HT1080 (cell line): ENCODE data around the gene NAPA. TPM values are rescaled to one million over a fixed set of nuclear protein-coding genes. Genes with fewer than 3 reads are reported as not detected.

Experiments
- DNase-seq: peaks from one replicate; pipeline ENCODE4 v3.0.0-alpha.2; 2015; ENCODE audit warnings: low read depth
- total RNA-seq: library from RNA; depleted of rRNA; stranded (reverse); fragments of >200 nt; shearing (Covaris generic); gene quantifications from 2 replicates; pipeline ENCODE4 v1.2.3, GENCODE V29; 2014; rRNA removed

NAPA gene
- total RNA-seq, 1 experiment from 2014 or later: 74.4 TPM

DNA sequence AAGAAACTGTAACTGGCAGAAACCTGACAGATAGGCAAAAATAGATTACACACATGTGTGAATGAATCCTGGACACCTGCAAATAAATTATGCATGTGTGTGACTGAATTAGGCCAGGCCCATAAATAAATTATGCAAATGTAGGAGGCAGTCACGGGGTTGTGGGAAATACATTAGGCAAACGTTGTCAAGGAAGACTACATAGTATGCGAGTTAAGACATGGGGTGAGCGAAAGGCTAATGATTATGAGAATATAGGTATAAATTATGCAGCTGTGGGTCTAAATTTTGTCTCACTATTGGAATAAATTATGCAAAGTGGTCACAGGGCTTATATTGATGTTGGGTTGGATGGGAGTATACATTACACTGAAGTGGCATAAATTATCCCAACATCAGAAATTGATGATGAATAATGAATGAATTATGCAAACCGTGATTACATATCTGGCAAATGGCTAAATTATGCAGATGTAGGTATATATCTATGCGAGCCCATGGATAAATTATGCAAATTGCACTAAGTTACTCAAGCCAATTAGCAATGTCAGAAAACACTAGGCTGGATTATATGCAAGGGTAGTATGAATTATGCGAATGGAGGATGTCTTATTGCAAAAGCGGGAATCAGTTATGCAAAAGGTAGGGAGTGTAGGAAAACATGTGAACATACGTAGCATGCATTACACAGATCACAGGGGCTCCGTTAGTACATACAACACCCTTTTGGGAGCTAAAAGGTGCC is 50.0 kb downstream of the NAPA start:
- DNase-seq: no peak

DNA sequence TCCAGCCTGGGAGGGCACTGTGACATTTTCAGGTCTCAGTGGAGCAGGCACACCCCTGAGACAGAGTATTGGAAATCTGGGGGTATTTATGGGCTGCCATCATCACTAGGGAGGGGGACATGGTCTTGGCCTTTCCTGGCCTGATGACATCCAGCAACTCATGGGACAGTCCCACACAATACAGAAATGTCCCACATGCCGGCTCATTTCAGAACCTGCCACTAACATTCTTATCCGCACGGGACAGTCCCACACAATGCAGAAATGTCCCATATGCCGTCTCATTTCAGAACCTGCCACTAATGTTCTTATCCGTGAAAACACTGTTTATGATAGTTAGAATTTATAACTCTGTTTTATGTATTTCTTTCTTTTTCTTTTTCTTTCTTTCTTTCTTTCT is 53.0 kb downstream of the NAPA start:
- no peak for DNase-seq

DNA sequence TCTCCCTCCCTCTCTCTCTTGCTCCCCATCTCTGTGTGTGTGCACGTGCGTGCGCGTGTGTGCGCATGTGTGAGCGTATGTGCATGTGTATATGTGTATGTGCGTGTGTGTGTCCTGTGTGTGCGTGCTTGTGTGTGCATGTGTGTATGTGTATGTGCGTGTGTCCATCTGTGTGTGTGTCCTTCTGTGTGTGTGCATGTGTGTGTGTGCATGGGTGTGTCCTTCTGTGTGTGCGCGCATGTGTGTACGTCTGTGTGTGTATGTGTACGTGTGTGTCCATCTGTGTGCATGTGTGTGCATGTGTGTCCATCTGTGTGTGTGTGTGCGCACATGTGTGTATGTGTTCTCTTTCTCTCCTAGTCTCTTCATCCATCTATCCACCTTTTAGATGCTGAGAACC is 55.4 kb downstream of the NAPA start:
- DNase-seq: no peak

DNA sequence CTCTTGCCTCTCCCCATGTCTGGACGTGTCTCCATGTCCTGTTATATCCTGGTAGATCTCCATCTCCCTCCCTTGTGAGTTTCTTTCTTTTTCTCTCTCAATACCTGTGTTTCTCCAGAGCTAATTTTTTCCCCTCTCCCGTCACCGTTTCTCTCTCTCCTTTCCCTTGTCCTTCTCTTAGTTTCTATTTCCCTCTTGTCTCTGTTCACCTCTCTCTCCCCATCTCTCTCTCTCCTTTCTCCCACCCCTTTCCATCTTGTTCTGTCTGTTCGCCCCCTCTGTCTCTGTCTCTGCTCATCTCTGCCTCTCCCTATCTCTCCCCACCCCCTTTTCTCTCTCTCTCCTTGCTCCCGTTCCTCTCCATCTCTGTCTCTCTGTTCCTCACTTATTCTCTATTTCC is 56.2 kb downstream of the NAPA start:
- DNase-seq: no peak

DNA sequence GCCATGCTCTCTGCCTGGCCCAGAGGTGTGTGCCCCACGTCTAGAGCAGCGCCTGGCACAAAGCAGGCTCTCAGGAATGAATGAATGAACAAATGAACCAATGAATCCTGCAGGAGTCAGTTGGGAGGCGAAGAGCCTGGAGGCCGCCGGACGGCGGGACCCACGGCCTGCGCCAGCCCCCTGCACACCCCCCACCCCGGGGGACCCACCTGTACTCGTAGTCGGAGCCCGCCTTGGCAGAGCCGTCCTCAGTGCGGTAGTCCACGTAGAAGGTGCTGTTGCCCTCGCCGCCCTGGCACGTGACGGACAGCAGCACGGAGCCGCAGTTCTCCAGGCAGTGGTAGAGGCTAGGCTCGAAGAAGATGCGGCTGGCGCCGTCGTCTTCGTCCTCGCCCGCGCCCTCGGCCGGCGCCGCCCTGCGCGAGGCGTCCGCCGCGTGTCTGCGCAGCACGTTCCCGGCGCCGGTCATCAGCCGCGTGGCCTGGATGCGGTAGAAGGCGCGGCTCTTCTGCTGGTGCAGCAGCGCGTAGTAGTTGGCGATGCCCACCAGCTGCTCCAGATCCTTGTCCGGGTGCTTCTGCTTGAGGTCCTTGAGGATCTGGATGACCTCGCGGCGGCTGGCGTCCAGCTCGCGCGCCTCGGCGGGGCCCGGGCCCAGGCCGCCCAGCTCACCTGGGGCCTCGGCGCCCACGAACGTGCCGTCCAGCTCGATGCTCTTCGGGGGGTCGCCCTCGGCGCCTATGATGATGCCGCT is 58.0 kb downstream of the NAPA start:
- no peak for DNase-seq

DNA sequence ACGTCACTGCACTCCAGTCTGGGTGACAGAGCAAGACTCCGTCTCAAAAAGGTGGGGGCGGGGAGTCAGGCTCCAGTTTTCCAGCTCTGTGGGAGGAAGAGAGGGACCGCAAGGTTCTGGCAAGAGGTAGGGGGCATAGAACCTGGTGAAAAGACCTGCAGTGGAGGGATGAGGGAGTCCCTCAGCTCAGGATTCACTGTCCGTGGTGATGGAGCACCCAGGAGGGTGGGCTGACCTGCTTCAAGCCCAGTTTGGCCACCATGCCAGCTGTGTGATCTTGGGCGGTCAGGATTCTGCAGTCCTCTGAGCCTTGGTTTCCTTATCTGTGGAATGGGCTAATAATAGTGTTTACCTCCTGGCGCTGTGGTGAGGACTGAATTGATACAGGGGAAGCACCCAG is 64.4 kb downstream of the NAPA start:
- DNase-seq: no peak

DNA sequence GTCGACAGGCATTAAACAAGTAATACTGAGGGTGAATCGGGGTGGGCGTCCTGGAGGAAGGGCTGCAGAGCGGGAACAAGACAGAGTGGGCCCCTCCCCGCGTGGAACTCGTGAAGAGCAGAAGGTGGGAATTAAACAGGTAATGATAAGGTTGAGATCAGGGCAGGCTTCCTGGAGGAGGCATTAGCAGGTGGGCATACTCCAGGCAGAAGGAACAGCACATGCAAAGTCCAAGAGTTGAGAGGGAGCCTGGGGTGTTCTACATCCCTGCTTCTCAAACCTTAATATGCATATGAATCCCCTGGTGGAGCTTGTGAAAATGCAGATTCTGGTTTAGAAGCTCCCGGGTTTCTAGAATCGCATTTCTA is 66.5 kb downstream of the NAPA start:
- no peak for DNase-seq

DNA sequence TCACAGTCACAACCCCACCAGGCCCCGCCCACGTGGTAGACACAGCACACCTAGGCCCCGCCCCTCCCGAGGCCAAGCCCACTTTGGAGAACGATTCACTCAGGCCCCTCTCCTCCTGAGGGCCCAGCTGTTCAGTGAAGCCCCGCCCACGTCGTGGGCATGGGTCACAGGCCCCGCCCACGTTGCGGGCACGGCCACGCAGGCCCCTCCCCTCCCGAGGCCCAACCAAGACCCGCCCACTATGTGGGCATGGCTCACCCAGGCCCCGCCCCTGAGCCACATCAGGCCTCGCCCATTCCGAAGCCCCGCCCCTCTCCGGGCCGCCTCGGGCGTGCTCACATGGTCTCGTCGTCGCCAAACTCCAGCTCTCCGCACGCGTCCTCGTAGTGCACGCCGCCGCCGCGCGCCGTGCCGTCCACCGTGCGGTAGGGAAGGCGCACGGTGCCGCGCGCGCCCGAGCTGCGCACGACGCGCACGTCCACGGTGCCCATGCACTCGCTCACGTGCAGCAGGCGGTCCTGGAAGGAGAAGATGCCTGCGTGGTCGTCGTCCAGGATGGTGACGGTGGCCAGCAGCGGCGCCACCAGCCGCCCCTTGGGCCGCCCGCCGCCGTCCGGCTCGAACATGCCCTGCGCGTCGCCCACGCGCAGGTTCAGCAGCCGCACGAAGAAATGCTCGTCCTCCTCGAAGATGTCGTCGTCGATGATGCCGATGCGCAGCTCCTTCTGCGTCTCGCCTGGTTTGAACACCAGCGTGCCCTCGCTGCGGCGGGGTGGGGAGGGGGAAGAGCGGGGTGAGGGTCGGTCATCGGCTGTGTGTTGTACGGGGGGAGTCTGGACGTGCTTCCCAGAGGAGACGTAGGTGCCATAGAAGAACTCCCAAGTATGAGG is 67.1 kb downstream of the NAPA start:
- DNase-seq: no peak

DNA sequence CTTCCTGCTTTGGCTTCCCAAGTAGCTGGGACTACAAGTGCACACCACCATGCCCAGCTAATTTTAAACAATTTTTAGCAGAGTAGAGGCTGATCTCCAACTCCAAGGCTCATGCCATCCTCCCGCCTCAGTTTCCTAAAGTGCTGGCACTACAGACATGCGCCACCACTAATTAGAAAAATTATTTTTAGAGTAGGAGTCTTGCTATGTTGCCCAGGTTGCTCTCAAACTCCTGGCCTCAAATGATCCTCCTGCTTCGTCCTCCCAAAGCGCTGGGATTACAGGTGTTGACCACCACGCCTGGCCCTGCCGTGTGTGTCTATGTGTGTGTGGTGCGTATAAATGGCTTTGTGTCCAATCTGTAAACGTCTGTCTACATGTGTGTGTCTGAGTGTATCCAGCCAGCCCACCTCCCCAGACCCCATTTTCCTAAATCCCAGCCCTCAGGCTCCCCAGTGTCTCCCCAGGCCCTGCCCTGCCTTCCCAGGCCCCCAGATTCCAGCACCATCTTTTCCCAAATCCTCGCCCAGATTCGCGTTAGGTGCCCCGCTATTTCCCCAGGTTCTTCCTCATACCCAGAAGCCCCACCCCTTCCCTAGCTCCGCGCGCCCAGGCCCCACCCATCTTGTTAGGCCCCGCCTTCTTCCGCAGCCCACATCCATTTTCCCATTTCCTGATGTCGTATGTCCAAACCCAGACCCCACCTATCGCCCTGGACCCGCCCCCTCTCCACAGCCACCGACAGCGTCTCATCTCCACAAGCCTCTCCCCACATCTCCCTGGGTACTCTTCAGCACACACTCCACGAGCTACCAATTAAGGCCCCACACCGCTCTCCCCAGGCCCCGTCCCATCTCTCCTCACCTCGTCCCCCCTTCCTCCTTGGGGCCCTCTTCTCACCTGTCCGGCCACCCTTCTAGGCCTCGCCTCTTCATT is 68.1 kb downstream of the NAPA start:
- DNase-seq: no peak

DNA sequence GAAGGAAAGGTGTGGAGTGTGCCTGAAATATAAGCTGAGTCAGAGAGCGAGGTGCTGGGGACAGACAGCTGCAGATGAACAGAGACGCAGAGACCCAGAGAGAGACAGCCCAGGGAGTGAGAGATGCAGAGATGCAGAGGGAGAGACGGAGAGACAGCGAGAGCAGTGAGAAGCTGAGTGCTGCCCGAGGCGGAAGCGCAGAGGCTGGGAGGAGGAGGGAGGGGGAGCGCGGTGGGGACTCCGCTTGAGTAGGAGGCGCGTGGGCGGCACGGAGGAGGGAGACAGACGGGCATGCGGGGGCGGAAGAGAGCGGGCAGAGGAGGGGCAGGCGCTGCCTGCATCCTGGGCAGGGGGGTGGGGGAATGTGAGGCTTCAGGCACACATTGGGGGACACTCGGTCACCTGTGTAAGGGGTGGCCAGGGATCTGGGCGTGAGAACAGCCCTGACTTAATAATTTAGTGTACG is 68.9 kb downstream of the NAPA start:
- DNase-seq: no peak

DNA sequence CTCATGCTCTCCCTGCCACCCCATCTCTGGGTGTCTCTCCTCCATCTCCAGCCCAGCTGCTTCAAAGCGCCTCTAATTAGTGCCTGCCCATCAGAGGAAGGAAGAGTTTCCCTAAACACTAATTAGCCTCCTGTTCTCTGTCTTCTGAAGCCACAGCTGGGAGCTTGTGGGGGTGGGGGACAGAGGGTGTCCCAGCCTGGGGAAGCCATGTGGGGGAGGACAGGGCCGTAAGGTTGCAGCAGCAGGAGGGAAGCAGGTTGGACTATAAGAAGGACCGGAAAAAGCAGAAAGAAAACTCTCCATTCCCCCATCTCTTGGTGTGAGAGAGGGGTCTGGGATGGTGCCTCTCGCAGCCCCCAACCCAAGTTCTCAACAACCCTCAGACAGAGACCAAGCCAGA is 69.3 kb downstream of the NAPA start:
- no peak for DNase-seq

DNA sequence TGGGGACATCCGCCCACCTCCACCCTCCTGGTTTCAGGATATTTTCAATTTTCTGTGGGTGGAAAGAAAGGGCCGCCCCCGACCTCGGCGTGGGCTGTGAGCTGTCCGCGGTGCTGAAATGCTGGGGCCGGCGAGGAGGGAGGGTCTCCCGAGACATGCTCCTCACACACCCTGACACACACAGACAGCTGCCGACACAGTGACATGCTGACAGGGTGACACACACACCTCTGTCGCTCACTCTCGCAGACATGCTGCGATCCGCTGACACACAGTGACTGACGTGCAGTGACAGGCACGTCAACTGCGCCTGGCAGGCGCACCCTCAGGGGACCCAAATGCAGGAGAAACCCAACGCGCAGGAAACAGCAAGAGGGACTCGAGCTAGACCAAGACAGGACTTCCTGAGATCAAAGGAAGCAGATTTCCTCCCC is 70.5 kb downstream of the NAPA start:
- no peak for DNase-seq

DNA sequence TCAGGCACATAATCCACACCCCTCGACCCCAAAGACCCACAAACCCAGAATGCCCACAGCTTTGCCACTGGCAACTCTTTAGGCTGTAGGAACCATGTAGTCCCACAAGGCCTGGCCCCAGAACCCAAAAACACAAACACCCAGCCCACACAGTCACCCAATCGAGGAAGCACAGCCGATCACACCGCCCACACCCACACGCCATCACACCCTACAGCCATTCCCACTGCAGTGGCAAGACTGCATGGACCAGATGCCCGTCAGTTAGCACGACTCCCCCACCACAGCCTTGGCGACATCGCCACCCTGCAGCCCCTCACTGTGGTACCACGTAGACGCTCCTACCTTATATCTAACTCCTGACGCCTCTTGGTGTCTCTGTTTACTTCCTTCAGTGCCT is 71.5 kb downstream of the NAPA start:
- DNase-seq: no peak

DNA sequence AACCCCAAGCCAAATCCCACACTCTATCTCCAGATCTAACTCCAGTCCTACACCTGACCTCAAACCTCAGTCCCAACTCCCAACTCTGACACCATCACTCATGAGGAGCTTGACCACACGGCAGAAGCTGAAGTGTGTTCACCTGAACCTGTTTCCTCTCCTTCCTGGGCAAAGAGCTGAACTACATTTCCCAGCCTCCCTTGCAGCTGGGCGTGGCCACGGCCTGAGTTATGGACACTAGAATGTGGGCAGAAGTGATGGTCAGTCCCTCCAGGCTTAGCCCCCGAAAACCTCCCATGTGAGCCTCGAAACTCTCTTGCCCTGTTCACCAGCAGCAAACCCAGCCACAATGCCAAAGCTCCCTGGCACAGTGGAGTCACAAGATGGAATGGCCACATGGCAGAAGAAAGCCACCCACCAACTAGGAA is 76.1 kb downstream of the NAPA start:
- no peak for DNase-seq

Other genes with a start within 250 kb of the NAPA start
- 1.5 and 4.0 TPM in 2 replicates for gene INAFM1, start 240.2 kb downstream of the NAPA start, total RNA-seq
- gene C5AR1, start 205.2 kb downstream of the NAPA start, total RNA-seq: 0.03 TPM in 1 of 2 replicates, not detected in the other
- gene C5AR2, start 182.9 kb downstream of the NAPA start, total RNA-seq: 0.30 TPM in 1 of 2 replicates, not detected in the other
- 25.9 and 26.8 TPM in 2 replicates for gene DHX34, start 165.7 kb downstream of the NAPA start, total RNA-seq
- 3.2 and 6.3 TPM in 2 replicates for gene MEIS3, start 95.5 kb downstream of the NAPA start, total RNA-seq
- gene SLC8A2, start 43.2 kb downstream of the NAPA start, total RNA-seq: not detected in 2 replicates
- gene KPTN, start 30.8 kb downstream of the NAPA start, total RNA-seq: 8.3 and 20.9 TPM in 2 replicates
- not detected in 2 replicates for gene ZNF541, start 58.1 kb upstream of the NAPA start, total RNA-seq
- 0.68 and 2.3 TPM in 2 replicates for gene BICRA, start 94.1 kb upstream of the NAPA start, total RNA-seq
- gene EHD2, start 198.4 kb upstream of the NAPA start, total RNA-seq: 28.4 and 36.2 TPM in 2 replicates
- gene NOP53, start 230.5 kb upstream of the NAPA start, total RNA-seq: 87.2 and 111 TPM in 2 replicates